ENCODE data around the gene AP5Z1. TPM values are rescaled to one million over a fixed set of nuclear protein-coding genes. Genes with fewer than 3 reads are reported as not detected.

The AP5Z1 gene
- total RNA-seq, 1 experiment from 2014 or later = 66.8 TPM

GRCh38 chr7:4758791-4759190 lies 16.6 kb upstream of the AP5Z1 start:
- ChIA-PET POLR2A (no interaction called here), CTCF (no interaction called here)
- H3K36me3 Mint-ChIP-seq (ENCODE audit: insufficient read depth, unreplicated experiment) = peaks cover 95% of the 10 kb centered on the region
- no peak overlapping the region for H3K4me3 Mint-ChIP-seq (ENCODE audit: unreplicated experiment)
- H3K9me3 ChIP-seq = no peaks in the 10 kb centered on the region
- H3K27me3 ChIP-seq (replicated peaks; ENCODE audit: control insufficient read depth, insufficient read depth, low read length) = no peaks in the 10 kb centered on the region
- no peaks in the 10 kb centered on the region for H3K4me1 ChIP-seq
- no peaks in the 10 kb centered on the region for H3K4me1 Mint-ChIP-seq (ENCODE audit: low read depth, unreplicated experiment)
- H3K9me3 Mint-ChIP-seq (ENCODE audit: unreplicated experiment) = no peaks in the 10 kb centered on the region
- H3K27ac Mint-ChIP-seq (ENCODE audit: unreplicated experiment) = no peak overlapping the region
- H3K27me3 Mint-ChIP-seq (ENCODE audit: insufficient read depth, unreplicated experiment) = no peaks in the 10 kb centered on the region
- peaks cover 1% of the 10 kb centered on the region for H3K36me3 ChIP-seq (ENCODE audit: control insufficient read depth, insufficient read depth, low read length)
- H3K4me3 ChIP-seq (ENCODE audit: low read depth, low read length) = no peak overlapping the region
- DNase-seq = no peak
- TF ChIP-seq, protein P1, sequence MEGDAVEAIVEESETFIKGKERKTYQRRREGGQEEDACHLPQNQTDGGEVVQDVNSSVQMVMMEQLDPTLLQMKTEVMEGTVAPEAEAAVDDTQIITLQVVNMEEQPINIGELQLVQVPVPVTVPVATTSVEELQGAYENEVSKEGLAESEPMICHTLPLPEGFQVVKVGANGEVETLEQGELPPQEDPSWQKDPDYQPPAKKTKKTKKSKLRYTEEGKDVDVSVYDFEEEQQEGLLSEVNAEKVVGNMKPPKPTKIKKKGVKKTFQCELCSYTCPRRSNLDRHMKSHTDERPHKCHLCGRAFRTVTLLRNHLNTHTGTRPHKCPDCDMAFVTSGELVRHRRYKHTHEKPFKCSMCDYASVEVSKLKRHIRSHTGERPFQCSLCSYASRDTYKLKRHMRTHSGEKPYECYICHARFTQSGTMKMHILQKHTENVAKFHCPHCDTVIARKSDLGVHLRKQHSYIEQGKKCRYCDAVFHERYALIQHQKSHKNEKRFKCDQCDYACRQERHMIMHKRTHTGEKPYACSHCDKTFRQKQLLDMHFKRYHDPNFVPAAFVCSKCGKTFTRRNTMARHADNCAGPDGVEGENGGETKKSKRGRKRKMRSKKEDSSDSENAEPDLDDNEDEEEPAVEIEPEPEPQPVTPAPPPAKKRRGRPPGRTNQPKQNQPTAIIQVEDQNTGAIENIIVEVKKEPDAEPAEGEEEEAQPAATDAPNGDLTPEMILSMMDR (IDR thresholded peaks at IDR 0.05; ENCODE audit: insufficient read depth in 1 of 2, low read depth in 1 of 2, low read length in 1 of 2, severe bottlenecking in 1 of 2, unreplicated experiment in 1 of 2) = no peak
- BruUV-seq (replicated peaks) = no TSS peak
- intact Hi-C loops (cut with micrococcal nuclease; ENCODE audit: unreplicated experiment) = no loop called here

- no peak for DNase-seq
- Mint-ChIP-seq H3K4me3 (ENCODE audit: unreplicated experiment) (no peak overlapping the region), H3K36me3 (ENCODE audit: insufficient read depth, unreplicated experiment) (peaks cover 92% of the 10 kb centered on the region), H3K27me3 (ENCODE audit: insufficient read depth, unreplicated experiment) (no peaks in the 10 kb centered on the region), H3K27ac (ENCODE audit: unreplicated experiment) (no peak overlapping the region), H3K9me3 (ENCODE audit: unreplicated experiment) (no peaks in the 10 kb centered on the region), H3K4me1 (ENCODE audit: low read depth, unreplicated experiment) (no peaks in the 10 kb centered on the region)
- ChIA-PET CTCF (no interaction called here), POLR2A (no interaction called here)
- TF ChIP-seq, protein P1 (IDR thresholded peaks at IDR 0.05; ENCODE audit: insufficient read depth in 1 of 2, low read depth in 1 of 2, low read length in 1 of 2, severe bottlenecking in 1 of 2, unreplicated experiment in 1 of 2) = no peak
- peaks cover 1% of the 10 kb centered on the region for H3K36me3 ChIP-seq (ENCODE audit: control insufficient read depth, insufficient read depth, low read length)
- intact Hi-C loops (cut with micrococcal nuclease; ENCODE audit: unreplicated experiment) = no loop called here
- H3K27me3 ChIP-seq (replicated peaks; ENCODE audit: control insufficient read depth, insufficient read depth, low read length) = no peaks in the 10 kb centered on the region
- no peaks in the 10 kb centered on the region for H3K4me1 ChIP-seq
- no peaks in the 10 kb centered on the region for H3K9me3 ChIP-seq
- BruUV-seq (replicated peaks) = no TSS peak
- no peak overlapping the region for H3K4me3 ChIP-seq (ENCODE audit: low read depth, low read length)
Observed at GRCh38 chr7:4759211-4759610, 16.2 kb upstream of the AP5Z1 start.

GRCh38 chr7:4760952-4761351 lies 14.5 kb upstream of the AP5Z1 start:
- no peaks in the 10 kb centered on the region for H3K27me3 ChIP-seq (replicated peaks; ENCODE audit: control insufficient read depth, insufficient read depth, low read length)
- H3K9me3 Mint-ChIP-seq (ENCODE audit: unreplicated experiment) = no peaks in the 10 kb centered on the region
- ChIA-PET POLR2A (no interaction called here), CTCF (no interaction called here)
- intact Hi-C loops (cut with micrococcal nuclease; ENCODE audit: unreplicated experiment) = no loop called here
- BruUV-seq (replicated peaks) = no TSS peak
- no peaks in the 10 kb centered on the region for H3K27me3 Mint-ChIP-seq (ENCODE audit: insufficient read depth, unreplicated experiment)
- H3K36me3 ChIP-seq (ENCODE audit: control insufficient read depth, insufficient read depth, low read length) = no peaks in the 10 kb centered on the region; the same call in none of the 2 replicates
- H3K9me3 ChIP-seq = no peaks in the 10 kb centered on the region
- no peaks in the 10 kb centered on the region for H3K4me1 ChIP-seq
- H3K36me3 Mint-ChIP-seq (ENCODE audit: insufficient read depth, unreplicated experiment) = peaks cover 91% of the 10 kb centered on the region
- no peaks in the 10 kb centered on the region for H3K4me1 Mint-ChIP-seq (ENCODE audit: low read depth, unreplicated experiment)
- H3K4me3 ChIP-seq (ENCODE audit: low read depth, low read length) = no peak overlapping the region
- TF ChIP-seq, protein P1 (IDR thresholded peaks at IDR 0.05; ENCODE audit: insufficient read depth in 1 of 2, low read depth in 1 of 2, low read length in 1 of 2, severe bottlenecking in 1 of 2, unreplicated experiment in 1 of 2) = no peak
- DNase-seq = no peak
- no peak overlapping the region for H3K27ac Mint-ChIP-seq (ENCODE audit: unreplicated experiment)
- H3K4me3 Mint-ChIP-seq (ENCODE audit: unreplicated experiment) = no peak overlapping the region

All from Caco-2 (cell line).